ENCODE results near the gene VAPA. TPM values are rescaled to one million over a fixed set of nuclear protein-coding genes. Genes with fewer than 3 reads are reported as not detected.

Gene VAPA
- total RNA-seq, 1 donor: 288 TPM

DNA sequence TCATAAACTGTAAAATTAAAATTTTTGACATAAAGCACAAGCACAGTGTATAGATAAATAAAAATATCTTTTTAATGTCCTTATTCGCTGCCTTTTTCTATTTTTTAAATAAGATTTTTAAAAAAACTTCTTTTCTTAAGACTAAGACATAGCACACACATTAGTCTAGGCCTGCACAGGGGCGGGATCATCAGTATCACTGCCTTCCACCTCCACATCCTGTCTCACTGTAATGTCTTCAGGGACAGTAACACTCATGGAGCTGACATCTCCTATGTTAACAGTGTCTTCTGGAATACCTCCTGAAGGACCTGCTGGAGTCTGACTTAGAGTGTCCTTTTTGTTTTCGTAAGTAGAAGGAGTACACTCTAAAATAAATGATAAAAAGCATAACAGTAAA, 33.0 kb downstream of the VAPA start:
- no peak overlapping the region for H3K4me3 ChIP-seq (ENCODE audit: low read depth, low read length)
- DNase-seq (ENCODE audit: low read depth): no peak
- TF ChIP-seq, protein P1, sequence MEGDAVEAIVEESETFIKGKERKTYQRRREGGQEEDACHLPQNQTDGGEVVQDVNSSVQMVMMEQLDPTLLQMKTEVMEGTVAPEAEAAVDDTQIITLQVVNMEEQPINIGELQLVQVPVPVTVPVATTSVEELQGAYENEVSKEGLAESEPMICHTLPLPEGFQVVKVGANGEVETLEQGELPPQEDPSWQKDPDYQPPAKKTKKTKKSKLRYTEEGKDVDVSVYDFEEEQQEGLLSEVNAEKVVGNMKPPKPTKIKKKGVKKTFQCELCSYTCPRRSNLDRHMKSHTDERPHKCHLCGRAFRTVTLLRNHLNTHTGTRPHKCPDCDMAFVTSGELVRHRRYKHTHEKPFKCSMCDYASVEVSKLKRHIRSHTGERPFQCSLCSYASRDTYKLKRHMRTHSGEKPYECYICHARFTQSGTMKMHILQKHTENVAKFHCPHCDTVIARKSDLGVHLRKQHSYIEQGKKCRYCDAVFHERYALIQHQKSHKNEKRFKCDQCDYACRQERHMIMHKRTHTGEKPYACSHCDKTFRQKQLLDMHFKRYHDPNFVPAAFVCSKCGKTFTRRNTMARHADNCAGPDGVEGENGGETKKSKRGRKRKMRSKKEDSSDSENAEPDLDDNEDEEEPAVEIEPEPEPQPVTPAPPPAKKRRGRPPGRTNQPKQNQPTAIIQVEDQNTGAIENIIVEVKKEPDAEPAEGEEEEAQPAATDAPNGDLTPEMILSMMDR (IDR thresholded peaks at IDR 0.05; ENCODE audit: insufficient read depth, low read depth, low read length): no peak

DNA sequence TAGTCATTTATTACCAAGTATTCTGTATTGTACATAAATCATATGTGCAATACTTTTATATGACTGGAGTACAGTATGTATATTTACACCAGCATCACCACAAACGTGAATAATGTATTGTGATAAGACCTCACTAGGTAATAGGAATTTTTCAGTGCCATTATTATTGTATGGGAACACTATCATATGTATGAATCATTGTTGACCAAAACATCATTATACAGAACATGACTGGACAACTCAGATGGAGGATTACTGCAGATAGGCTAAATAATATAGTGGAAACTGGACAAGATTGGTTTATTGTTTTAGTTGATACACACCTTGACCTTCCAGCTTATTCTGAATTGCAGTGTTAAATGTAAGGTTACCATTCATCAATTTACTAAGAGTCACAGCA, 33.4 kb downstream of the VAPA start:
- DNase-seq (ENCODE audit: low read depth): no peak
- H3K4me3 ChIP-seq (ENCODE audit: low read depth, low read length): no peak overlapping the region
- TF ChIP-seq, protein P1 (IDR thresholded peaks at IDR 0.05; ENCODE audit: insufficient read depth, low read depth, low read length): no peak

DNA sequence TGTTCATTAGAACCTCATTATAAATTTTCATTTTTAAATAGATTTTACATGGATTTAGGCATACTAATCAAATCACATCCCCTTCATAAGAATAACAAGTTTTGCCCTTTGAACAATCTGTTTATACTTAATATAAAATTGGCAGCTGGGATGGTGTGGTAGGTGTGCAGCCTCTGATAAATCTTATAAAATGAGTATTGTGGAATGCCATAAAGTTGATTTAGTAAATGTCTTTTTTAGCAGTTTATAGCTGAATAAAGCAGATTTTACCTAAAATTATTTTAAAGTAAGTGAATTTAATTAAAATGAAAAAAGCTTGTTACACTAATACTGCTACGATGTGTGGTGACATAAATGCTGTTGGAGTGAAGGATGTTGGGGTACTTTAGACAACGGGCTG, 35.5 kb downstream of the VAPA start:
- TF ChIP-seq, protein P1 (IDR thresholded peaks at IDR 0.05; ENCODE audit: insufficient read depth, low read depth, low read length): no peak
- H3K4me3 ChIP-seq (ENCODE audit: low read depth, low read length): no peak overlapping the region

DNA sequence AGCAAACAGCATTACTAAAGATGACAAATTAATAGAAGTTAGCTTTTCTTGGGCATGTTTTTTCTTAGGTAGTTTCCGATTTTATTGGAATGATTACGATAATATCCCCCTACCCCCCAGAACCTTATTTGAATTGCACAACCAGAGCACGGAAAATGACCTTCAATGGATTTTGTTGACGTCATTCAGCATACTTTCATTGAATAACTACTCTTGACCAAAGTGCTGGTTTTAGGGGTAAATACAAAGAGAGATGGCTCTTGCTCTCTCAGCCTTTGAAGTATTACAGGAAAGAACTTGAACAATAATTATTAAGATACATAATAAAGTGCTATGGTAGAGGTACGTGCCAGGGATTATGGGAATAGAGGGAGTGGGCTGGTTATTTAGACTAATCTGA, 36.0 kb downstream of the VAPA start:
- H3K4me3 ChIP-seq (ENCODE audit: low read depth, low read length): no peak overlapping the region
- DNase-seq (ENCODE audit: low read depth): no peak
- TF ChIP-seq, protein P1 (IDR thresholded peaks at IDR 0.05; ENCODE audit: insufficient read depth, low read depth, low read length): no peak

More for the DNA sequence above, 35.5 kb downstream of the VAPA start:
- no peak for DNase-seq (ENCODE audit: low read depth)

DNA sequence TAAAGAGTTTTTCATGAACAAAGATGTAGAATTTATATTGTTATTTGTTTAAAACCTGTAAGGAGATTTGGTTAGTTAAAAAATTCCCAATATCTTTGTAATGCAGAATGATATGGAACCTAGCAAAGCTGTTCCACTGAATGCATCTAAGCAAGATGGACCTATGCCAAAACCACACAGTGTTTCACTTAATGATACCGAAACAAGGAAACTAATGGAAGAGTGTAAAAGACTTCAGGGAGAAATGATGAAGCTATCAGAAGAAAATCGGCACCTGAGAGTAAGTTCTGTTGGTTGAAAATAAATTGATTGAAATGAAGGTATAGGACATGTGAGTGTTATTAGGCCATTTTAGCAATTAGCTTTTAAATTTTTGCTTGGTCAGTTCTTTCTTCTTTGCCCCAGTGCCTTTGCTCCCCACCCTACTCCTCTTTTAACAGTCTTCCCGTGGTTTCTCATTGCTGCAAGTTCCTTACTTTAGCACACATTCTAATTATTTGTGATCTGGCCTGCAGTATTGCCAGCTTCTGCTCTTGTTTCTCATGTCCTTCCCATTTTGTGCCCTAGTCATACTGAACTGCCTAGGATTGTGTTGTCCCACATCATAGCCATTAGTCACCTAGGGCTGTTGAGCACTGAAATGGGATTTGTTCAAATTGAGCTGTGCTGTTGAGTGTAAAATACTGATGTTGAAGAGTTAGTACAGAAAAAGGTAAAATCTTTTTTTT, 36.6 kb downstream of the VAPA start:
- TF ChIP-seq, protein P1 (IDR thresholded peaks at IDR 0.05; ENCODE audit: insufficient read depth, low read depth, low read length): no peak
- peak; percentile 55 for DNase-seq (ENCODE audit: low read depth)
- no peak overlapping the region for H3K4me3 ChIP-seq (ENCODE audit: low read depth, low read length)

DNA sequence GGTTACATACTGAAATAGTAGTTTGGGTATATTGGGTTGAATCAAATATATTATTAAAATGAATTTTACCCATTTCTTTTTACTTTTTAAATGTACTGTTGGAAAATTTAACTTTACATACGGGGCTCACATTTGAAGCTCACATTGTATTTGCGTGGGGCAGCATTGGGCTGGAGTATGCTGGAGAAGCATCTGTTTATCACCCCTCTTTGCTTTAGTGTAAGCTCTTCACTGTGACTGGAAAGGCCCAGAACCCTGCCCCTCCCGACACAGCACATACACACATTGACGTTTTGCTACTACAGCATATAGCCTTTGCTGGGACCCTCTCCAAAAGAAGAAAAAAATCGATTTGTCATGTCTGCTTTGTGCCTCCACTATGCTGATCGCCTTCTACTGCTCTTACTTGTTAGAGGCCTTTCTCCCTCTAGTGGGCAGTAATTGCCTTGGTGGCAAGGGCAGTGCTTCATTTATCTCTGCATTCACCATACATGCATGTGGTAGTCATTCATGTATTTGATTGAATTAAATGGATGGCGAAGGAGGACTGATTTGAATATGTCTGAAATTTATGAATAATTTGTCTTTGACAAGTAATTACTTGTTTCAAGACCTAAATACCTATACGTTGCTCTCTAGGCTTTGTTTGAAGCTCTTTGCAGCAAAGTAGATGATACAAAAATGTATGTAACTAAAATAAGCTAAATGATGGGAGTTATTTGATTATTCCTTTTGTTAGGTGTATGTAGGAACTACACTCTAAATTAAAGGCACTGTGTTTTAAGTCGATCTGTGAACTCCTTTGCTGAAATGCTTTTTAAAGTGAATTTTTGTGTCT, 37.4 kb downstream of the VAPA start:
- TF ChIP-seq, protein P1 (IDR thresholded peaks at IDR 0.05; ENCODE audit: insufficient read depth, low read depth, low read length): peak; percentile 84
- DNase-seq (ENCODE audit: low read depth): peak; percentile 78

More for the DNA sequence above, 37.4 kb downstream of the VAPA start:
- H3K4me3 ChIP-seq (ENCODE audit: low read depth, low read length): no peak overlapping the region
